GM23338 (cell line): Measurements from ENCODE around the gene BIRC5. TPM values are rescaled to one million over a fixed set of nuclear protein-coding genes. Genes with fewer than 3 reads are reported as not detected.

Experiments
- ATAC-seq: fragments of 200-7000 bp; cut with Tn5 transposase; 3 replicates; pipeline ENCODE4 v1.9.1; 2020
- DNase-seq: peaks from one replicate; pipeline ENCODE4 v3.0.0-alpha.2; 2015; ENCODE audit warnings: low spot score
- H2AFZ ChIP-seq: fragments of 200-600 bp; sonication (generic); 2 replicates; pipeline ENCODE4 v1.8.0; 2016; ENCODE audit warnings: antibody characterized with exemption, mild to moderate bottlenecking, moderate library complexity
- H3F3A ChIP-seq: fragments of 200-600 bp; sonication (generic); replicated peaks from 2 replicates; pipeline ENCODE4 v1.8.0; 2017; ENCODE audit warnings: antibody characterized with exemption, mixed run types, low read depth
- H3K27ac ChIP-seq: fragments of 200-600 bp; sonication (generic); 2 replicates; pipeline ENCODE4 v1.6.1; 2016; ENCODE audit warnings: low read depth
- H3K27me3 ChIP-seq: fragments of 200-600 bp; sonication (generic); 2 replicates; pipeline ENCODE4 v1.8.0; 2016; ENCODE audit warnings: mild to moderate bottlenecking, mixed run types, moderate library complexity; ENCODE audit not compliant: insufficient read depth
- H3K36me3 ChIP-seq: fragments of 200-600 bp; sonication (generic); 2 replicates; pipeline ENCODE4 v1.8.0; 2016; ENCODE audit warnings: mild to moderate bottlenecking; ENCODE audit not compliant: insufficient read depth
- H3K4me1 ChIP-seq: fragments of 200-600 bp; sonication (generic); 2 replicates; pipeline ENCODE4 v1.8.0; 2016; ENCODE audit warnings: mild to moderate bottlenecking, moderate library complexity; ENCODE audit not compliant: insufficient read depth
- H3K4me2 ChIP-seq: fragments of 200-600 bp; sonication (generic); 2 replicates; pipeline ENCODE4 v1.7.1; 2017; ENCODE audit warnings: mixed run types
- H3K4me3 ChIP-seq: fragments of 200-600 bp; sonication (generic); 2 replicates; pipeline ENCODE4 v1.6.1; 2016; ENCODE audit warnings: mixed run types
- H3K79me2 ChIP-seq: fragments of 200-600 bp; sonication (generic); replicated peaks from 2 replicates; pipeline ENCODE4 v1.8.0; 2017; ENCODE audit warnings: mild to moderate bottlenecking; ENCODE audit not compliant: insufficient read depth
- H3K9me2 ChIP-seq: fragments of 200-600 bp; sonication (generic); 2 replicates; pipeline ENCODE4 v1.8.0; 2017; ENCODE audit not compliant: insufficient read depth
- H4K20me1 ChIP-seq: fragments of 200-600 bp; sonication (generic); replicated peaks from 2 replicates; pipeline ENCODE4 v1.8.0; 2017; ENCODE audit warnings: mild to moderate bottlenecking; ENCODE audit not compliant: insufficient read depth
- H3K27ac Mint-ChIP-seq: 2 replicates; pipeline ENCODE4 v1.8.0; 2020; ENCODE audit warnings: inconsistent platforms, mild to moderate bottlenecking, moderate library complexity, mixed read lengths
- H3K27me3 Mint-ChIP-seq: 3 replicates; pipeline ENCODE4 v1.8.0; 2022; ENCODE audit warnings: low read depth, mild to moderate bottlenecking, moderate library complexity, mixed read lengths, inconsistent platforms; ENCODE audit not compliant: insufficient read depth, poor library complexity
- H3K36me3 Mint-ChIP-seq: 3 replicates; pipeline ENCODE4 v1.8.0; 2021; ENCODE audit warnings: low read depth, mild to moderate bottlenecking, inconsistent platforms, moderate library complexity, mixed read lengths
- H3K4me1 Mint-ChIP-seq: 3 replicates; pipeline ENCODE4 v1.8.0; 2020; ENCODE audit warnings: mild to moderate bottlenecking, inconsistent platforms, mixed read lengths
- H3K4me3 Mint-ChIP-seq: 3 replicates; pipeline ENCODE4 v1.8.0; 2021; ENCODE audit warnings: moderate library complexity, mild to moderate bottlenecking, inconsistent platforms, mixed read lengths
- H3K9me3 Mint-ChIP-seq: 3 replicates; pipeline ENCODE4 v1.8.0; 2020; ENCODE audit warnings: moderate library complexity, mild to moderate bottlenecking, inconsistent platforms, mixed read lengths
- CREB1 ChIP-seq: fragments of 250-450 bp; sonication (Bioruptor Pico); IDR thresholded peaks from 2 replicates; pipeline ENCODE4 v1.5.0; 2020; ENCODE audit warnings: low read depth, mild to moderate bottlenecking, moderate library complexity
- NANOG ChIP-seq: IDR thresholded peaks from 2 replicates; pipeline ENCODE4 v1.6.1; 2016; ENCODE audit warnings: antibody characterized with exemption, borderline replicate concordance
- STAT1 ChIP-seq: IDR thresholded peaks from one replicate; pipeline ENCODE4 v1.6.1; 2016; ENCODE audit warnings: antibody characterized with exemption; ENCODE audit not compliant: unreplicated experiment
- ZNF114 ChIP-seq: fragments of 250-450 bp; sonication (Bioruptor Pico); IDR thresholded peaks from 2 replicates; pipeline ENCODE4 v1.5.0; 2020; ENCODE audit warnings: mild to moderate bottlenecking, moderate library complexity
- ZNF331 ChIP-seq: fragments of 250-450 bp; sonication (Bioruptor Pico); IDR thresholded peaks from 2 replicates; pipeline ENCODE4 v1.5.0; 2020; ENCODE audit warnings: low read depth, mild to moderate bottlenecking, moderate library complexity
- polyA plus RNA-seq: library from polyadenylated mRNA; unstranded; fragments of >200 nt; fragmentation: Nextera tagmentation; extraction: Ambion mirVana; gene quantifications from 2 replicates; pipeline ENCODE4 v1.2.1, GENCODE V29; 2016
- small RNA-seq: library from RNA; depleted of rRNA; stranded (forward); fragments of <200 nt; gene quantifications from one replicate; pipeline ENCODE3, GENCODE V24; 2014; ENCODE audit warnings: low replicate concordance
- total RNA-seq: library from RNA; depleted of rRNA; stranded (reverse); fragments of >200 nt; shearing (Covaris generic); gene quantifications from 2 replicates; pipeline ENCODE4 v1.2.3, GENCODE V29; 2014; rRNA removed

The BIRC5 gene
- total and polyA plus RNA-seq, 2 experiments from 2014 or later: 89.7 to 111 TPM

DNA sequence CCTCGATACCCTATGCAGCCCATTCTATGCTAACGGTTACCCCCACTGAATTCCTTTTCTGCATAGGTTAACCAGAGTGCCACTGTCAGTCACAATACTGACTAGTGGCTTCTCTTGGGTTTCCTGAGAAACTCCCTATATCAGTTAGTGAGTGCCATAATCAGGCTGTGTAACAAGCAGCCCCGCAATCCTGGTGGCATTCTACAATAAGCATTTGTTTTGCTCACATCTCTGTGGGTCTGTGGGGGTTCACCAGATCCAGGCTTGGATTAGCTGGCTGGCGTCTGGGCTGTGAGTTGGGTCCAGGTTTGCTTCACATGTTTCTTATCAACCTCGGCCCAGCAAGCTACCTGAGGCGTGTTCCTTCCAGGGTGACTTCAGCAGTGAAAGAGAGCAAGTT, 59.8 kb downstream of the BIRC5 start:
- Histone ChIP-seq H3K27me3 (no peaks in the 10 kb centered on the region), H3K4me1 (peaks cover 40% of the 10 kb centered on the region), H3K9me2 (no peaks in the 10 kb centered on the region), H3K36me3 (no peaks in the 10 kb centered on the region), H3F3A (peaks cover 3% of the 10 kb centered on the region; the same call in 1 of the 2 replicates), H4K20me1 (no peaks in the 10 kb centered on the region), H3K79me2 (no peaks in the 10 kb centered on the region), H3K27ac (no peak overlapping the region), H3K4me3 (no peak overlapping the region), H2AFZ (no peak overlapping the region), H3K4me2 (no peak overlapping the region)
- DNase-seq: no peak
- Mint-ChIP-seq H3K27me3 (peaks cover 12% of the 10 kb centered on the region), H3K4me1 (peaks cover 45% of the 10 kb centered on the region), H3K4me3 (no peak overlapping the region), H3K27ac (no peak overlapping the region), H3K9me3 (no peaks in the 10 kb centered on the region), H3K36me3 (no peaks in the 10 kb centered on the region)
- TF ChIP-seq ZNF331 (CRISPR knock-in tag): no peak
- TF ChIP-seq STAT1: no peak
- no peak for TF ChIP-seq NANOG
- no peak for TF ChIP-seq CREB1 (CRISPR knock-in tag)
- no peak for TF ChIP-seq ZNF114 (CRISPR knock-in tag)
- ATAC-seq: no peak

Small RNAs within 50 kb of the gene (small RNA-seq; reads per million reads assigned to genes)
- gene AC087645.1: not detected

Other genes starting within 250 kb of the BIRC5 start
- gene TMC6, start 85.5 kb upstream of the BIRC5 start, total RNA-seq: 56.7 and 72.2 TPM in 2 replicates
- gene TMC6, start 85.5 kb upstream of the BIRC5 start, polyA plus RNA-seq: 50.0 and 53.3 TPM in 2 replicates
- 1.2 and 2.2 TPM in 2 replicates for gene TMC8, start 83.5 kb upstream of the BIRC5 start, total RNA-seq
- gene TMC8, start 83.5 kb upstream of the BIRC5 start, polyA plus RNA-seq: 1.3 and 1.8 TPM in 2 replicates
- gene C17orf99, start 67.9 kb upstream of the BIRC5 start, total RNA-seq: not detected in 2 replicates
- gene C17orf99, start 67.9 kb upstream of the BIRC5 start, polyA plus RNA-seq: not detected in 2 replicates
- gene SYNGR2, start 45.7 kb upstream of the BIRC5 start, total RNA-seq: 33.0 and 61.6 TPM in 2 replicates
- gene SYNGR2, start 45.7 kb upstream of the BIRC5 start, polyA plus RNA-seq: 43.1 and 46.9 TPM in 2 replicates
- 83.7 and 84.4 TPM in 2 replicates for gene TK1, start 27.2 kb upstream of the BIRC5 start, total RNA-seq
- 74.5 and 74.6 TPM in 2 replicates for gene TK1, start 27.2 kb upstream of the BIRC5 start, polyA plus RNA-seq
- gene AFMID, start 26.9 kb upstream of the BIRC5 start, total RNA-seq: 43.0 and 47.5 TPM in 2 replicates
- 36.8 and 38.0 TPM in 2 replicates for gene AFMID, start 26.9 kb upstream of the BIRC5 start, polyA plus RNA-seq
- gene TMEM235, start 17.4 kb downstream of the BIRC5 start, total RNA-seq: not detected in 2 replicates
- gene TMEM235, start 17.4 kb downstream of the BIRC5 start, polyA plus RNA-seq: not detected in 2 replicates
- gene SOCS3, start 145.8 kb downstream of the BIRC5 start, total RNA-seq: 25.1 and 32.9 TPM in 2 replicates
- 13.2 TPM in 2 replicates for gene SOCS3, start 145.8 kb downstream of the BIRC5 start, polyA plus RNA-seq
- 65.8 and 67.1 TPM in 2 replicates for gene PGS1, start 164.4 kb downstream of the BIRC5 start, total RNA-seq
- 42.5 and 43.9 TPM in 2 replicates for gene PGS1, start 164.4 kb downstream of the BIRC5 start, polyA plus RNA-seq